Transverse colon (tissue), 4 donors: ENCODE measurements around the gene ADGB. TPM values are rescaled to one million over a fixed set of nuclear protein-coding genes. Genes with fewer than 3 reads are reported as not detected.
"Not testable (repeated sequence)": the region's sequence is repeated elsewhere in the genome, so short reads cannot be mapped to it uniquely, and the experiment has no call there.

ENCODE experiments used
- DNase-seq: peaks from one replicate; pipeline ENCODE4 v3.0.0-alpha.2; 2019
- H3K27ac ChIP-seq, 4 donors: fragments of 200-600 bp; sonication (generic); 2 replicates each; pipeline ENCODE4 v1.5.1; 2016 to 2018; ENCODE audit warnings: inconsistent platforms in 4 of 4
- H3K27me3 ChIP-seq: fragments of 200-600 bp; sonication (generic); 2 replicates; pipeline ENCODE4 v1.5.1; 2017; ENCODE audit warnings: inconsistent platforms
- H3K36me3 ChIP-seq, 4 donors: fragments of 200-600 bp; sonication (generic); 2 replicates each; pipeline ENCODE4 v1.5.1; 2017 to 2019; ENCODE audit warnings: inconsistent platforms in 4 of 4
- H3K4me1 ChIP-seq, 4 donors: fragments of 200-600 bp; sonication (generic); 2 replicates each; pipeline ENCODE4 v1.5.1; 2017 to 2020; ENCODE audit warnings: inconsistent platforms in 4 of 4
- H3K4me3 ChIP-seq, 4 donors: fragments of 200-600 bp; sonication (generic); 1 replicate in 1 of 4; 2 replicates in 3 of 4; pipeline versions ENCODE4 v1.5.1 to v1.6.1; 2017 to 2019; ENCODE audit warnings: inconsistent platforms in 4 of 4
- H3K9me3 ChIP-seq, 2 donors: fragments of 200-600 bp; sonication (generic); 2 replicates each; pipeline ENCODE4 v1.5.1; 2017 to 2019; ENCODE audit warnings: inconsistent platforms in 2 of 2
- CTCF ChIP-seq, 5 experiments: fragments of 200-600 bp in 3 of 5; fragments of 450-650 bp in 2 of 5; sonication (generic) in 3 of 5; IDR thresholded peaks; 1 replicate in 2 of 5; 2 replicates in 3 of 5; pipeline ENCODE4 v1.5.1; 2016 to 2017; ENCODE audit warnings: antibody characterized with exemption in 5 of 5, inconsistent platforms in 3 of 5, mild to moderate bottlenecking in 2 of 5, moderate library complexity in 1 of 5
- EP300 ChIP-seq: sonication (generic); formaldehyde crosslinking; IDR thresholded peaks from one replicate; pipeline ENCODE4 v1.6.1; 2017; ENCODE audit warnings: antibody characterized with exemption, low read depth
- POLR2A ChIP-seq: fragments of 450-650 bp; IDR thresholded peaks from one replicate; pipeline ENCODE4 v1.6.1; 2016; ENCODE audit warnings: antibody characterized with exemption, mild to moderate bottlenecking, moderate library complexity
- POLR2AphosphoS5 ChIP-seq, 3 donors: sonication (generic); formaldehyde crosslinking; IDR thresholded peaks; one replicate each; pipeline ENCODE4 v1.6.1; 2016; ENCODE audit warnings: antibody characterized with exemption in 3 of 3
- WGBS, 2 donors: methylation state at CpG; one replicate each; pipeline ENCODE4 v1.1.5; 2018; ENCODE audit warnings: low coverage in 1 of 2; 5-methylcytosine and 5-hydroxymethylcytosine counted together
- in situ Hi-C, 4 donors: fragments of 200-750 bp; cut with MboI; loops; one replicate each; pipeline versions ENCODE4 v1.15.0 to v1.15.1; 2017; ENCODE audit warnings: low sequenced_read_pairs in 3 of 4, low pct_ligation_motif_present in 1 of 4, low pct_unique_long_range_greater_than_20kb in 1 of 4
- intact Hi-C: fragments of 100-400 bp; cut with DNase I; formaldehyde crosslinking; loops from one replicate; pipeline ENCODE4 v1.15.1; 2023; ENCODE audit warnings: low total_unique reads
- total RNA-seq, 4 donors: library from RNA; depleted of rRNA; stranded (reverse); fragments of >200 nt; gene quantifications; one replicate each; pipeline ENCODE4 v1.1.0, GENCODE V29; 2016

ADGB gene
- total RNA-seq, 4 donors from 2014 or later: 1.1 to 28.7 (median 3.2) TPM

GRCh38 chr6:146805546-146806325, 207.0 kb downstream of the ADGB start:
- TF ChIP-seq CTCF (IDR thresholded peaks at IDR 0.05) (no peak), EP300 (no peak), POLR2A (no peak), POLR2AphosphoS5 (IDR thresholded peaks at IDR 0.05) (no peak)
- Histone ChIP-seq H3K27me3 (no peaks in the 10 kb centered on the region), H3K9me3 (no peaks in the 10 kb centered on the region), H3K27ac (no peak overlapping the region), H3K4me3 (no peak overlapping the region), H3K36me3 (no peaks in the 10 kb centered on the region), H3K4me1 (no peaks in the 10 kb centered on the region)
- in situ Hi-C loops: no loop called here
- WGBS, 2 donors: 67 to 78% methylated on average over 2 of the region's 2 CpGs
- intact Hi-C loops: loop anchor here (1.0 kb wide), 1 partner anchor 10 kb away; no protein-coding TSS in a partner anchor
- no peak for DNase-seq

- H3K27ac ChIP-seq, H3K4me3 ChIP-seq, intact Hi-C loops, in situ Hi-C loops, DNase-seq, H3K9me3 ChIP-seq, H3K4me1 ChIP-seq, H3K27me3 ChIP-seq, H3K36me3 ChIP-seq: not testable (repeated sequence)
- 83 to 93% methylated on average over 2 to 9 of the region's 9 CpGs for WGBS, 2 donors
Measured at GRCh38 chr6:146809014-146809413, 210.2 kb downstream of the ADGB start.

GRCh38 chr6:146812811-146813321, 214.1 kb downstream of the ADGB start:
- DNase-seq, H3K4me3 ChIP-seq, intact Hi-C loops, H3K9me3 ChIP-seq, H3K27me3 ChIP-seq, H3K27ac ChIP-seq, H3K36me3 ChIP-seq, in situ Hi-C loops, H3K4me1 ChIP-seq: not testable (repeated sequence)
- WGBS, 2 donors: 77 to 87% methylated on average over 5 to 6 of the region's 6 CpGs

- H3K36me3 ChIP-seq: no peaks in the 10 kb centered on the region
- DNase-seq: no peak
- no peaks in the 10 kb centered on the region for H3K4me1 ChIP-seq
- no peak overlapping the region for H3K4me3 ChIP-seq
- WGBS, 2 donors: 52 to 61% methylated on average over 3 of the region's 3 CpGs
- no peak overlapping the region for H3K27ac ChIP-seq
- in situ Hi-C loops: no loop called here
- TF ChIP-seq POLR2A (no peak), POLR2AphosphoS5 (IDR thresholded peaks at IDR 0.05) (no peak), CTCF (IDR thresholded peaks at IDR 0.05) (no peak), EP300 (no peak)
- intact Hi-C loops: no loop called here
- H3K27me3 ChIP-seq: no peaks in the 10 kb centered on the region
- H3K9me3 ChIP-seq: no peaks in the 10 kb centered on the region
Measured at GRCh38 chr6:146813554-146813953, 214.8 kb downstream of the ADGB start.

- no peak for DNase-seq
- Histone ChIP-seq H3K27ac (no peak overlapping the region), H3K4me1 (no peaks in the 10 kb centered on the region), H3K36me3 (no peaks in the 10 kb centered on the region), H3K27me3 (no peaks in the 10 kb centered on the region), H3K9me3 (no peaks in the 10 kb centered on the region), H3K4me3 (no peak overlapping the region)
- 54 to 100% methylated on average over 1 of the region's 1 CpG for WGBS, 2 donors
- no peak for TF ChIP-seq EP300
- TF ChIP-seq POLR2A: no peak
- TF ChIP-seq CTCF (IDR thresholded peaks at IDR 0.05): no peak
- TF ChIP-seq POLR2AphosphoS5 (IDR thresholded peaks at IDR 0.05): no peak
- in situ Hi-C loops: no loop called here
- intact Hi-C loops: no loop called here
Measured at GRCh38 chr6:146814148-146814750, 215.5 kb downstream of the ADGB start.

GRCh38 chr6:146815511-146816462, 217.0 kb downstream of the ADGB start:
- H3K4me1 ChIP-seq, H3K4me3 ChIP-seq, H3K36me3 ChIP-seq, H3K27ac ChIP-seq, H3K9me3 ChIP-seq, in situ Hi-C loops, intact Hi-C loops, H3K27me3 ChIP-seq, DNase-seq: not testable (repeated sequence)
- 81 to 86% methylated on average over 3 to 18 of the region's 18 CpGs for WGBS, 2 donors
